Measurements from ENCODE around the gene NFKBIE. TPM values are rescaled to one million over a fixed set of nuclear protein-coding genes. Genes with fewer than 3 reads are reported as not detected.

NFKBIE gene
- total and polyA plus RNA-seq, 2 of the 13 experiments (the other 11 are each of a cell fraction or from before 2014, with no cell fraction given): 6.7 to 14.5 TPM

GRCh38 chr6:44304282-44305199, 39.2 kb upstream of the NFKBIE start:
- peak; percentile 44 for DNase-seq (ENCODE audit: low spot score)
- H3K79me2 ChIP-seq (ENCODE audit: insufficient read depth, low read length): no peaks in the 10 kb centered on the region
- peaks cover 55 to 73% of the 10 kb centered on the region in 2 experiments for H3K36me3 ChIP-seq (replicated peaks in 1 of 2; ENCODE audit: control insufficient read depth in 1 of 2, insufficient read depth in 2 of 2, low read length in 2 of 2)
- intact Hi-C loops (cut with micrococcal nuclease; ENCODE audit: unreplicated experiment) (loop anchor here (1.0 kb wide), 1 partner anchor 36 kb away; no protein-coding TSS in a partner anchor), in situ Hi-C loops (cut with HindIII; ENCODE audit: extremely low pct_ligation_motif_present, low pct_unique_long_range_greater_than_20kb) (no loop called here)
- no peak overlapping the region for H3K4me2 ChIP-seq (ENCODE audit: low read depth, low read length)
- ChIA-PET CTCF (ENCODE audit: low intra/inter-chr PET ratio, low total read pairs) (interaction anchor here (3.9 kb wide), 1 partner anchor 37 kb away, joined by 37 read pairs; no protein-coding TSS in a partner anchor), POLR2A (interaction anchor here (1.1 to 1.9 kb wide), 4 partner anchors 8 to 58 kb away, joined by 4 to 7 read pairs (median 4); partner anchors contain the start of genes AARS2 and HSP90AB1)
- H4K20me1 ChIP-seq (ENCODE audit: insufficient read depth, low read length): no peaks in the 10 kb centered on the region
- peak; percentile 77 for ATAC-seq
- no peaks in the 10 kb centered on the region for H3K9me3 ChIP-seq (ENCODE audit: low read length)
- no peaks in the 10 kb centered on the region for H3K4me1 ChIP-seq (ENCODE audit: insufficient read depth, low read length)
- 93% methylated on average over 19 of the region's 25 CpGs for WGBS (ENCODE audit: low lambda C conversion rate)
- no peak overlapping the region for H3K9ac ChIP-seq (ENCODE audit: insufficient read depth, low read depth, low read length)
- H3K27ac ChIP-seq (ENCODE audit: extremely low read length, insufficient read depth, low read length): no peak overlapping the region
- no peak overlapping the region for H3K4me3 ChIP-seq (replicated peaks in 1 of 3; ENCODE audit: insufficient read depth in 1 of 3, low read depth in 2 of 3, low read length in 3 of 3)
- BruUV-seq (replicated peaks): no TSS peak
- FAIRE-seq: peak; percentile 67
- H3K27me3 ChIP-seq (ENCODE audit: control insufficient read depth in 1 of 2, insufficient read depth in 2 of 2, low read length in 2 of 2): no peaks in the 10 kb centered on the region
- H2AFZ ChIP-seq (ENCODE audit: low read length): no peak overlapping the region
- TF ChIP-seq SALL1 (CRISPR knock-in tag; IDR thresholded peaks at IDR 0.05) (peak; percentile 39; the same call in 1 of the 2 replicates), ZNF180 (CRISPR knock-in tag; IDR thresholded peaks at IDR 0.05; ENCODE audit: borderline replicate concordance, low read depth) (no peak), SOX13 (IDR thresholded peaks at IDR 0.05) (no peak), SOX13 (CRISPR knock-in tag; conservative IDR thresholded peaks at IDR 0.05 in 1 of 2, IDR thresholded peaks at IDR 0.05 in 1 of 2) (0 out of 4 replicates have a peak, but pooled peaks of 1 of the 2 experiments have one; percentile 14), RAD21 (CRISPR knock-in tag; IDR thresholded peaks at IDR 0.05) (peak; percentile 47), ARHGAP35 (CRISPR knock-in tag; IDR thresholded peaks at IDR 0.05; ENCODE audit: borderline replicate concordance) (no peak), ZNF816 (CRISPR knock-in tag; IDR thresholded peaks at IDR 0.05; ENCODE audit: borderline replicate concordance) (no peak), SAFB2 (CRISPR knock-in tag; IDR thresholded peaks at IDR 0.05; ENCODE audit: borderline replicate concordance, low read depth) (0 out of 2 replicates have a peak, but pooled peaks have one; percentile 40), MYC (CRISPR knock-in tag; IDR thresholded peaks at IDR 0.05; ENCODE audit: borderline replicate concordance) (peak; percentile 29; the same call in 1 of the 2 replicates), STAG1 (CRISPR knock-in tag; IDR thresholded peaks at IDR 0.05) (peak; percentile 60), ZNF512B (CRISPR knock-in tag; IDR thresholded peaks at IDR 0.05; ENCODE audit: borderline replicate concordance) (no peak), POLR2AphosphoS5 (IDR thresholded peaks at IDR 0.05; ENCODE audit: low read depth, low read length) (no peak), PATZ1 (CRISPR knock-in tag; IDR thresholded peaks at IDR 0.05) (peak; percentile 67), NFIB (CRISPR knock-in tag; IDR thresholded peaks at IDR 0.05; ENCODE audit: borderline replicate concordance) (0 out of 2 replicates have a peak, but pooled peaks have one; percentile 83), MIER2 (CRISPR knock-in tag; IDR thresholded peaks at IDR 0.05) (no peak), ZNF839 (CRISPR knock-in tag; IDR thresholded peaks at IDR 0.05; ENCODE audit: borderline replicate concordance) (peak; percentile 68; the same call in 1 of the 2 replicates), RARA (CRISPR knock-in tag; IDR thresholded peaks at IDR 0.05) (no peak), ZSCAN22 (CRISPR knock-in tag; IDR thresholded peaks at IDR 0.05) (no peak), PCBP1 (IDR thresholded peaks at IDR 0.05; ENCODE audit: borderline replicate concordance, low read depth, low read length) (0 out of 2 replicates have a peak, but pooled peaks have one; percentile 43)

Data from HepG2 (cell line).